Measurements from ENCODE around the gene DEK.

GRCh38 chr6:18280084-18280483 is 15.8 kb upstream of the DEK start:
- TF ChIP-seq POLR2A (IDR thresholded peaks at IDR 0.05) (no peak), CTCF (IDR thresholded peaks at IDR 0.05) (no peak)
